AG10803 (cell line): ENCODE results near the gene SGK1.
"Not testable (repeated sequence)": the region's sequence is repeated elsewhere in the genome, so short reads cannot be mapped to it uniquely, and the experiment has no call there.

Source experiments
- DNase-seq: peaks from one replicate; pipeline ENCODE4 v3.0.0; 2010; ENCODE audit warnings: low read depth
- H3K4me3 ChIP-seq: 2 replicates; pipeline ENCODE4 v1.5.1; 2011; ENCODE audit warnings: mild to moderate bottlenecking, low read length, control low read depth
- CTCF ChIP-seq: conservative IDR thresholded peaks from 2 replicates; pipeline ENCODE4 v1.5.1; 2011; ENCODE audit warnings: mild to moderate bottlenecking, low read length, control low read depth, inconsistent platforms

The SGK1 gene

GRCh38 chr6:134201716-134202115 lies 116.2 kb downstream of the SGK1 start:
- H3K4me3 ChIP-seq, result no peak overlapping the region
- no peak for TF ChIP-seq CTCF
- DNase-seq, result no peak

- TF ChIP-seq CTCF, result no peak
- no peak for DNase-seq
- H3K4me3 ChIP-seq, result no peak overlapping the region
Measured at GRCh38 chr6:134199848-134200606, 117.9 kb downstream of the SGK1 start.

- no peak for DNase-seq
- no peak overlapping the region for H3K4me3 ChIP-seq
- TF ChIP-seq CTCF, result no peak
Measured at GRCh38 chr6:134198093-134198492, 119.8 kb downstream of the SGK1 start.

- not testable (repeated sequence) for H3K4me3 ChIP-seq, DNase-seq
Measured at GRCh38 chr6:134197685-134198084, 120.2 kb downstream of the SGK1 start.

GRCh38 chr6:134196568-134197193 lies 121.2 kb downstream of the SGK1 start:
- TF ChIP-seq CTCF, result no peak
- H3K4me3 ChIP-seq, result no peak overlapping the region
- no peak for DNase-seq

GRCh38 chr6:134195985-134196384 lies 121.9 kb downstream of the SGK1 start:
- H3K4me3 ChIP-seq, result no peak overlapping the region
- DNase-seq, result no peak
- TF ChIP-seq CTCF, result no peak

GRCh38 chr6:134195164-134195906 lies 122.6 kb downstream of the SGK1 start:
- DNase-seq, result peak; percentile 64
- no peak for TF ChIP-seq CTCF

More at GRCh38 chr6:134195164-134195906, 122.6 kb downstream of the SGK1 start:
- H3K4me3 ChIP-seq, result no peak overlapping the region
